Measurements from ENCODE around the gene GPR180. TPM values are rescaled to one million over a fixed set of nuclear protein-coding genes. Genes with fewer than 3 reads are reported as not detected.

Gene GPR180
- total RNA-seq, 1 donor from 2014 or later, result 6.6 TPM

- no peak for TF ChIP-seq CTCF (conservative IDR thresholded peaks at IDR 0.05)
- no peak for DNase-seq (ENCODE audit: low read depth, low spot score)
- H3K36me3 Mint-ChIP-seq (ENCODE audit: low read depth), result peaks cover 29% of the 10 kb centered on the region
- no peak overlapping the region for H3K27ac Mint-ChIP-seq (ENCODE audit: unreplicated experiment)
- no peak overlapping the region for H3K4me3 Mint-ChIP-seq
- no peaks in the 10 kb centered on the region for H3K9me3 Mint-ChIP-seq
- no peaks in the 10 kb centered on the region for H3K4me1 Mint-ChIP-seq
- no peaks in the 10 kb centered on the region for H3K27me3 Mint-ChIP-seq (ENCODE audit: low read depth)
These were observed 34.1 kb upstream of the GPR180 start for GRCh38 chr13:94567581-94567980.

GRCh38 chr13:94568443-94568842 lies 33.2 kb upstream of the GPR180 start:
- no peak for TF ChIP-seq CTCF (conservative IDR thresholded peaks at IDR 0.05)
- Mint-ChIP-seq H3K27ac (ENCODE audit: unreplicated experiment) (no peak overlapping the region), H3K4me1 (no peaks in the 10 kb centered on the region), H3K36me3 (ENCODE audit: low read depth) (peaks cover 35% of the 10 kb centered on the region), H3K9me3 (no peaks in the 10 kb centered on the region), H3K27me3 (ENCODE audit: low read depth) (no peaks in the 10 kb centered on the region), H3K4me3 (no peak overlapping the region)
- no peak for DNase-seq (ENCODE audit: low read depth, low spot score)

- Mint-ChIP-seq H3K36me3 (ENCODE audit: low read depth) (peaks cover 41% of the 10 kb centered on the region), H3K4me1 (no peaks in the 10 kb centered on the region), H3K27me3 (ENCODE audit: low read depth) (no peaks in the 10 kb centered on the region), H3K4me3 (no peak overlapping the region), H3K9me3 (no peaks in the 10 kb centered on the region), H3K27ac (ENCODE audit: unreplicated experiment) (no peak overlapping the region)
- TF ChIP-seq CTCF (conservative IDR thresholded peaks at IDR 0.05), result no peak
- DNase-seq (ENCODE audit: low read depth, low spot score), result no peak
These were observed 32.0 kb upstream of the GPR180 start for GRCh38 chr13:94569615-94570014.

- Mint-ChIP-seq H3K36me3 (ENCODE audit: low read depth) (peaks cover 25% of the 10 kb centered on the region), H3K27ac (ENCODE audit: unreplicated experiment) (no peak overlapping the region), H3K4me1 (no peaks in the 10 kb centered on the region), H3K27me3 (ENCODE audit: low read depth) (no peaks in the 10 kb centered on the region), H3K4me3 (no peak overlapping the region), H3K9me3 (peaks cover 3% of the 10 kb centered on the region)
- DNase-seq (ENCODE audit: low read depth, low spot score), result no peak
- TF ChIP-seq CTCF (conservative IDR thresholded peaks at IDR 0.05), result no peak
These were observed 22.6 kb upstream of the GPR180 start for GRCh38 chr13:94579063-94579462.

- peaks cover 40% of the 10 kb centered on the region for H3K36me3 Mint-ChIP-seq (ENCODE audit: low read depth)
- no peak overlapping the region for H3K27ac Mint-ChIP-seq (ENCODE audit: unreplicated experiment)
- no peaks in the 10 kb centered on the region for H3K27me3 Mint-ChIP-seq (ENCODE audit: low read depth)
- H3K9me3 Mint-ChIP-seq, result peaks cover 5% of the 10 kb centered on the region
- DNase-seq (ENCODE audit: low read depth, low spot score), result no peak
- peaks cover 9% of the 10 kb centered on the region for H3K4me1 Mint-ChIP-seq
- no peak overlapping the region for H3K4me3 Mint-ChIP-seq
- no peak for TF ChIP-seq CTCF (conservative IDR thresholded peaks at IDR 0.05)
These were observed 17.7 kb upstream of the GPR180 start for GRCh38 chr13:94583926-94584325.

Measured in neural crest cell (in vitro differentiated cells).